GM19328 (cell line): ENCODE measurements around the gene RTL10.
"Not testable (repeated sequence)": the region's sequence is repeated elsewhere in the genome, so short reads cannot be mapped to it uniquely, and the experiment has no call there.

Experiments
- ATAC-seq: cut with Tn5 transposase; IDR thresholded peaks from one replicate; pipeline ENCODE4 v1.9.1; 2021; ENCODE audit warnings: mild to moderate bottlenecking, moderate library complexity; ENCODE audit not compliant: unreplicated experiment

Gene RTL10

DNA sequence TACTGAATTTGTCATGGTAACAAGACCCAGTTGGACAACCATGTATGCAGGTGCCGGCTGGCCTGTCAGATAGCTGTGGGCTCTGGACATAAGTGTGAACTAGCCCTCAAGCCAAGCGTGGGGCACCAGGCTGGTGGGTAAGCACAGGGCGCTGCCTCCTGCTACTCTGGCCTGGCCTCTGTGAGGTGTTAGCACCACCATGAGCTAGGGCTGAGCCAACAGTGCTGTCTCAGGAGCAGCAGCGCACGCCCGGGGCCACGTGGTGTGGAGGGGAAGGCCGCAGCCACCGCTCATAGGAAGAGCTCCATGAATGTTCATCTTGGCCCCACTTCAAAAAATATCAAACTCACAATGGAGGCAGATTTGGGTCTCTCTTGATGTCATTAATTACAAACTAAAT is 35.3 kb upstream of the RTL10 start:
- ATAC-seq: no peak

DNA sequence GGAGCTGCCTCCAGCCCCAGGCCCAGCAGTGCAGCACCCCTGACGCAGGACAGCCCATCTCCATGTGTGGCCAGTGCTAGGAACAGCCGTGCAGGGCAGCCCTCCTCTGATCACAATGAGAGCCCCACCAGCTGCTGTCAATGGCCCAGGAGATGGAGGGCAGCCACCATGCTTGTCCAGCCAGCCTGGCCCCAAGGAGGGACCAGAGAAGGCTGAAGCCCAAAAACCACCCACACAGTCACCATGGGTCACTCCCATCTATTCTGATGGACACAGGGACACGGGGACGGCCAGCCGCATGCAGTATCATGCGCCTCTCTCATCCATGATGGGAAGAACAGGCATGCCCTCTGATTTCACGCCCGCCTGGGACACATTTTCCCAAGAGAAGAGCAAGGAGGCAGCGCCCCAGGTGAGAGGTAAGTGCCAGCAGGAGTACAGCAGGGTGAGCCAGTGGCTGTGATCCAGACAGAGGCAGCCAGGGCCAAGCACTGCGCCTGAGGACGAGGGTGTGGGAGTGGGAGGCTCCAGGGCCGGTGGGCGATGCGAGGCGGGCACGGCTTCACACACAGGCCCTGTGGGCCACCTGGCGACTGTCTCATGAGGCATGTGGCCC is 33.6 kb upstream of the RTL10 start:
- no peak for ATAC-seq

DNA sequence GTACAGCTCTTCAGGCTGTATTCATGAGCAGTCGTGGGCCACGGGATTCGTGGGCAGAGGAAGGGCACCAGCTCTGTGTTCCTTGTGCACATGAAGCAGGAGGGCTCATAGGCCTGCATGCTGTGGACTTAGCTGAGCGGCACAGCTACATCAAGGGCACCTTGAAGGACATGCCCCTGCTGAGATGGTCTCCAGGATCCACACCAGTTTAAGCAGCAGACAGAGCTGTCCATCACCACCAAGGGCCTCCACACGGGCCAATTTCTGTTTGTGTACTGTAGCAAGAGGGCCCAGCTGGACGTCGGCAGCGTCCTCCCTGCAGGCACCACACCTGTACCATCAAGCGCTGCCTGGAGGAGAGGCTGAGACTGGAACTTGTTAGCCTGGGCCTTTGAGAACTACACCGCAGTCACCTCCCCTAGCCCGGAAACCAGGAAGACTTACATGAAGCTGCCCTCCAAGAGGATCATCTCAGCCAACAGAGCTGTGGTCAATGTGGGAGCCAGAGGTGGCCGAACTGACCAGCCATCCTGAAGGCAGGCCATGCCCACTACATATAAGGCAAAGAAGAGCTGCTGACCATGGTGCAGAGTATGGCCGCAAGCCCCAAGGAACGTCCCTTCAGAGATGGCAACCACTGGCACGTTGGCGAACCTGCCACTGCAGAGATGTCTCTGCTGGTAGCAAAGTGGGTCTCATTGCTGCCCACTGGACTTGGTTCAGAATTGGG is 32.7 kb upstream of the RTL10 start:
- no peak for ATAC-seq

DNA sequence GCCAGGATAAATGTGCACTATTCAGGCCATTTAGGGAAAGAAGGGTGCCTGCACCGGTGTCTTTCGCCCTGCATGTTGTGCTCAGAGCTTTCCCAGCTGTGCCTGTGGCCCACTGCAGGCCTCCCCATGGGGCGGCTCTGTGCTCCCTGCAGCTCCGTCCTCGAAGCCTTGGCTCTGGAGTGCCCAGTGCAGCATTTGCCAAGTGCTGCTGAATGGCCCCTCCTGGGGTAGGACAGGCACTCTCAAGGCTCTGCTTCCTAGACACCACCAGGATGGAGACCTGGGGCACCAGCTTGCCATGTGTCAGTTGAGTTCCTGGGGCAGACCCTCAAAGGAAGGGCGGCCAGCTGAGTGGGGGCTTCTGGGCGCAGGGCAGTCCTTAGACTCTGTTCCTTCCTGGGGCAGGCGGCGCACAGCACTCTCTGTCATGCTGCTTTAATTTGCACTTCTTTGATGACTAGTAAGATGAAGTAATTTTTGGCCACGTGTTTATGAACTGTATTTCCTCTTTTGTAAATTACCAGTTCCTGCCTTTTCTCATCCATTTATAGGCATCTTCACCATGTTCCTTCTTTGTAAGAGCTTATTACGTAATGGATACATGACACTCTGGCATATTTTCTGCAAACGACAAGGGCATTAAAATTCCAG is 32.1 kb upstream of the RTL10 start:
- no peak for ATAC-seq

DNA sequence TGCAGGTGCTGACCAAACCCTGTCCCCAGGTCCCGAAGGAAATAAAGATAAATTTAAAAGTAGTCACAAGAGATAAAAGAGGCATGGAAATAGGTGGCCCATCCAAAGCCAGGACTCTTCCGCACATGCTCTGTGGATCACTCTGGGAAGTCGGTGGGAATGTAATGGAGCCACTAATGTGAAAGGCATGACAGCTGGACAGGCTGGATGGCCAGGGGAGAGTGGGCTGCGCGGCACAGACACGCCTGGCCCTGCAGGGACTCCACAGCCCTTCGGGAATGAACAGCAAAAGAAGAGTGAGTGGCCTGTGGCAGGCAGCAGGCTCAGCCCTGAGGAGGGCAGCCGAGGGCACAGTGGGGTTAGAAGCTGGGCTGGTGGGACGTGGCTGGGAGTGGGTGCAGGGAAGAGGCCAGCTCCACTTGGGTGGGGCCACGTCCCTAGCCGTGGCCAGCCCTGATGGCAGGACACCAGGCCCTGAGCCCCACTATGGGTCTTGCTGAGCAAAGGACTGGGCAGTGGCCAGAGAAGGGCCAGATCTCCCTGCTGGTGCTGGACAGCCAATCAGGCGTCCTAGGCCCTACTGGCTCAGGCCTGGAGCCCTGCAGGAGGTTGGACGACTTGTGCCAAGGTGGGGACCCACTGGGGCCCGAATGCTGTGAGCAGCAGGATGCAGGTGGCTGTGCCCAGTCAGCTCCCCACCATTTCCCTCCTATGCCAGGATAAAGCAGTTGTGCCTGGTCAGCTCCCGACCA is 31.3 kb upstream of the RTL10 start:
- no peak for ATAC-seq

DNA sequence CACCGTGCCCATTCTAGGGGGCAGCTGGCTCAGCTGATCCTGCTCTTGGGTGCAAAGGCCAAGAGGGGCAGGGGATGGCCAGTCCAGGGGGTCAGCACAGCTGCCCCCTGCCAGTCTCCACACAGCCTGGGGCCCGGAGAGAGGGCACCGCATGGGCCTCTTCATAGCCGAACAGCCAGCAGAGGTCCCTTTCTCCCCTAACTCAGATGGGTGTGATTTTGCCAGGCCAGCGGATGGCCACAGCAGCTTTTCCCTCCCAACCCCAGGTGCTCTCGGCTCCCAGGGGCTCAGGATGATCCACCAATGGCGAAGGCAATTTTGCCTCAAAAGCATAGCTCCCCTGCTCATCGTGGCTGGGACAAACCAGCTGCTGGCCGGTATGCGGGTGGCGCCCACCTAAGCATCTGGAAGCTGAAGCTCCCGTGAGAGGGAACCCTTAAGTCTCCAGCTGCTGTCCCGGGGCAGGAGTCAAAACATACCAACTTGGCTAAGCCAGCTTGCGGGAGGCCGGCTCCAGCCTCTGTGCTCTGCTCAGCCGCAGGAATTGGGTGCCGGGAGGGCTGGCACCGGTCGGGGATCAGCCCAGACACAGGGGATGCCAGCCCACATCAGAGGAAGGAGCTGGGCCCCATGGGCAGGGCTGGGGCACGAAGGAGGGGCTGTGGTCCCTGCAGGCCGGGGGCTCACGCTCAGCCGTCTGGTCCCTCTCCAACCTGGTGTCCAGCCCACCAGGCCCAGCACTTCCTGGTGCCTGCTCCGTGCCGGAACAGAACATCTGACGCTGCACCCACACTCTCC is 30.5 kb upstream of the RTL10 start:
- no peak for ATAC-seq

DNA sequence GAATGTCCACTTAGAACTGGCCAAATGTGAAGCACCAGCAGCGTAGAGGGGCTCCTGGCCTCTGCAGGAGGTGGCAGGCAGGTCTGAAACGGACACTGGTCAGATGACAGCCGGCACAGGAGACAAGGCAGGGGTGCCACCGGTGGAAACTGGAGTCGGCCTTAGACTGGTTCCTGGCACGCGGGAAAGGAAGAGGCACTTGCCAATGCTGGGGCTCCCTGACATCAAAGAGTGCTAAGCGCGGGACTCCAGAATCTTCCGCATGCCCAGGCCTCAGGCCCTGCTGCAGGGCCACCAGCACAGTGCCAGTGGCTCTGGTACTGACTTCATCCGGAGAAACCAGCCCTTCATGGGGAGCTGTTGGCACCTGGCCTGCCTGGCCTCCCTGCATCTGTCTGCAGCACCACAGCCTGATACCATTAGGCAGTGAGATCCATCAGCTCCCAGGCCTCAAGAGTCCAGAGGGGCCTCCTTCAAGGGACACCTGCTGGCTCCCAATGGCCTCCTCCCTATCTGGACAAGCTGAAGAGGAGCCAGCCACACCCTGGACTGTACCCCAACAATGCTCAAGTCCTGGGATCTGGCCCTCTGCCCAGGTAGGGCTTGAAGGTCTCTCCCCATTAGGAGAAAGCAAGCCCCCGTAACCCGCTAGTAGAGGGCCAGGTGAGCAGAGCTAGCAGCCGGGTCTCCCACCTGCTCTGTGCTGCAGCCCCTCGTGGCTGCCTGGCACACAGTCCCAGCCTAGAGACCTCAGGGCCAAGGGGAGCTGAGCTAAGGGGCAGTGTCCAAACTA is 29.7 kb upstream of the RTL10 start:
- ATAC-seq: no peak

DNA sequence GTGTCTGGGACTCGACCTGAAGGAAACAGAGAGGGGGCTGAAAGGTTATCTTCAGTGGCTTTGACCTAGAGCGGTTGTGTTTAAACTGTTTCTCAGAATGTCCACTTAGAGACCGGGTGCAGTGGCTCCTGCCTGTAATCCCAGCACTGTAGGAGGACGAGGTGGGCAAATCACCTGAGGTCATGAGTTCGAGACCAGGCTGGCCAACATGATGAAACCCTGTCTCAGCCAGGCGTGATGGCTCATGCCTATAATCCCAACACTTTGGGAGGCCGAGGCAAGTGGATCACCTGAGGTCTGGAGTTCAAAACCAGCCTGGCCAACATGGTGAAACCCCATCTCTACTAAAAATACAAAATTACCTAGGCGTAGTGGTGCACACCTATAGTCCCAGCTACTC is 28.8 kb upstream of the RTL10 start:
- not testable (repeated sequence) for ATAC-seq

DNA sequence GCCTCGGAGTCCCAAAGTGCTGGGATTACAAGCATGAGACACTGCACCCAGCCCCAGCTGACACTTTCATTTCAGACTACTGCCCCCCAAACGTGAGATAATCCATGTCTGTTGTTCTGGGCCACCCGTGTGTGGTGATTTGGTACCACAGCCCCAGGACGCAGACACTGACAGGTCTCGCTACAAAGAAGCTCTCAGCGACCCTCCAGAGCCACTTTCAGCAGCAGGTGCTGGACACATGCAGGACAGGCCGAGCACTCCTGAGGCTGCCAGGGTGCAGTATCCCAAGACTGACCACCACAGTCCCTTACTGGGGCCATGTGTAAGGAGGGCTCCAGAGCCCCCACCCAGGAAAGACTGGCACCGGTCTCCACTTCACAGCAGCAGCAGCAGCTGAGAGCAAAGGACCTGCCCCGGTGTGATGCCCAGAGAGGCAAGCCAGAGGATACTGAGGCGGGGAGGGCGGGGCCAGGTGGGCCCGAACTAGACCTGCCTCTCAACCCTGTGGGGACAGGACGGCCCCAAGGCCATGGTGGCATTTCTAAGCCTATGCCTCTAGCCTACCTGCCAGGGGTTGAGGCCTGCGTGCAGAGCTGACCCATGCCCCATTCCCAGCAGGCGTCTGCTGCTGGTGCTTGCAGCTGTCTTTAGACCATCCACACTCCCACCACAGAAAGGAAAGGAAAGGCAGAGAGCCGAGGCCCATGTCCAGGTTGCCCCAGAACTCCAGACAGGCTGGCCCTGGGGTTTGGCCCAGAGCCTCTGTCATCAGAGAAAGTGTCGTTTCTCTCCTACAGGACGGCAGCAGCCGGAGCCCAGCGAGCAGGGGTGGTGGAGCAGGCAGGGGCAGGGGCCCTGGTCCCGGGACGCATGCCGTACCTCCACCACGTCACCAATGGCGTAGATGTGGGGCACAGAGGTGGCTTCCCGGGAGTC is 28.0 kb upstream of the RTL10 start:
- ATAC-seq: no peak

DNA sequence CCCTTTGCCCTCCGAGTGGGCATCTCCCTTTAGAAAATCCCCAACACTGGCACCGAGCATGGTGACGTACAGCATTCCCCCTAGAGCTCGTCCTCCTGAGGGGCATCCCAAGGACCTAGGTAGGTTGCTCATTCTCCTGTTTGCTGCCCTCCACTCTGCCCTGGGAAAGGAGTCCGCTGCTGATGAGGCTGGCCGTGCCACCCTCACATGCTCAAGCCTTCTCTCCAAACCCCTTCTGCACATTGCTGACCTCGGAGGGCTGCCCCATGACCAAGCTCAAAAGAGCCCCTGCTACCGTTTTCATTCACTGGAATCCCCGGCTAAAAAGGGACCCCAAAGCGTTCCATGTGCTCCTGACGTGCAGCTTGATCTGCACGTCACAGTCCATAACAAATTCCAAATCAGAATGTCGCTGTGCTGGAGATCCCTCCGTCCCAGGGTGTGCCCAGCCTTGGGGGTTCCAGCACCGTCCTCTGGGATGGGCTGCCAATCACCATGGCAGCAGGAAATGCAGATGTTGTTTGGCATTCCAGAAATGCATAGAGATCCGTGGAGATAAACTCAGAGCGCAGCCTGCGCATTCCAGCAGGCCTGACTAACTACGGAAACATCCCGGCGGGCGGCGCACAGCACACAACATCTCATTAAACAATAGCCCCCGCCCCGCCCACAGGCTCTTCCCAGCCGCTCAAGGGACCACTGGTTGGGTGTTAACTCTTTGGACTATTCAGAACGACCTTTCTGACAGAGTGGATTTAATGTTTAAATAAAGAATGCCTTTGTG is 26.3 kb upstream of the RTL10 start:
- ATAC-seq: no peak

DNA sequence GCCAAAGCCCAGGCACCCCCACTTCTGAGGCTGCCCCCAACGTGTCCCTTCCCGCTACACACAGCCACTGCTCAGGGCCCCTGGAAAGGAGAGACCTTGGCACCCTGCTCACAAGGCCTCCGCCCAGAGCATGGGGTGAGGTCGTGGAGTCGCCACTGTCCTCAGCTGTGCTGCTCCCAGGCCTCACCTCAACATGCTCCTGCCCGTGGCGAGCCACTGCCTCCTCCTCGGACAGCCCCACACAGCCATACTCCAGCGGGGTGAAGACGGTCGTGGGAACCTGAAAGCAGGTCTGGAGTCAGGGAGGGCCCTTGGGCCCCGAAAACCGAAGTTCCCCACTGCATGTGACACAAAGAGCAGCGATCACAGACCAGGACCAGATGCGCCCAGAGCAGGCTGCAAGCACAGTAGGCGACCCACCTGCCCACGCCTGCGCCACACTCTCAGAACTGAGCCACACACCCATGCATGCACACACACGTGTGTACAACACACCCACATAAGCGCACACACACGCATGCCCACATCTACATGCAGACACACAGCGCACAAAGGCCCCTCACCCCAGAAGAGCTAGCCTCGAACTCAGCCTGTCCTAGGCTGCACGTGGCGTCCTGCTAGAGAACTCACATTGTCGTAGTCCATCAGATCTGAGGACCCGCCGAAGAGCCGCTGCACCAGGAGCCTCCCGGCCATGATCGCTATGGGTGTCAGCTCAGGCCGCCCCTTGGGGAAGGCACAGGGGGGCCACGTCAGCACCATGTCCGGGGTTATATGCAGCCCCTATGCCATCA is 25.5 kb upstream of the RTL10 start:
- ATAC-seq: no peak

DNA sequence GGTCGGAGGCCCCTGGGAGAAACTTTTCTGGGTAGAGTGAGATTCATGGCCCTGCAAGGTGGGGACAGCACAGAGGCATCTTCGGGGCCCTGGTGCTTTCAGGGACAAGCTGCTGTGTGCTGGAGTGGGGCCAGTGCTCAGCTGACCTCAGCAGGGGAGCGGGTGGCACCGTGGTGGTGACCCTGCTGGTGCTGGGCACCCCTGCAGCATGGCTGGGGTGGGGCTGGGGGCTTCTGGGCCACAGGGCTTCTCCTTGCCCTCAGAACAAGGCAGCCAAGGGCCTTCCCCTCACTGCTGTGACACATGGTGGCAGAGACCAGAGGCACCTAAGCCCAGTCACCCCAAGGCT is 24.9 kb upstream of the RTL10 start:
- no peak for ATAC-seq

DNA sequence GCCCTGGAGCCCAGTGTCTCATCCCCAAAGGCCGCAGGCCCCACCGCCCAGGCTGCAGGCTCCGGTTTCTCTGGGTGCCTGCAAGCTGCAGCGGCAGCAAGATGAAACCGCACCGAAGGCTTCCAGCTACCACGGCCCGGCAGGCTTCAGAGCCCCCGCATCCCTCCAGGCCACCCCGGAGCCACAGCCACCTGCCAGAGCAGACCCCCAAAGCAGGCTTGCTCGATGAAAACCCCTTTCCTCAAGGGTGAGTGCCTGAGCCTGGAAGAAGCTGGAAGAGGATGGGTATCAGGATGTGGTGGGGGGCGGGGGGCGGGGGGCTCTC is 24.5 kb upstream of the RTL10 start:
- ATAC-seq: no peak

DNA sequence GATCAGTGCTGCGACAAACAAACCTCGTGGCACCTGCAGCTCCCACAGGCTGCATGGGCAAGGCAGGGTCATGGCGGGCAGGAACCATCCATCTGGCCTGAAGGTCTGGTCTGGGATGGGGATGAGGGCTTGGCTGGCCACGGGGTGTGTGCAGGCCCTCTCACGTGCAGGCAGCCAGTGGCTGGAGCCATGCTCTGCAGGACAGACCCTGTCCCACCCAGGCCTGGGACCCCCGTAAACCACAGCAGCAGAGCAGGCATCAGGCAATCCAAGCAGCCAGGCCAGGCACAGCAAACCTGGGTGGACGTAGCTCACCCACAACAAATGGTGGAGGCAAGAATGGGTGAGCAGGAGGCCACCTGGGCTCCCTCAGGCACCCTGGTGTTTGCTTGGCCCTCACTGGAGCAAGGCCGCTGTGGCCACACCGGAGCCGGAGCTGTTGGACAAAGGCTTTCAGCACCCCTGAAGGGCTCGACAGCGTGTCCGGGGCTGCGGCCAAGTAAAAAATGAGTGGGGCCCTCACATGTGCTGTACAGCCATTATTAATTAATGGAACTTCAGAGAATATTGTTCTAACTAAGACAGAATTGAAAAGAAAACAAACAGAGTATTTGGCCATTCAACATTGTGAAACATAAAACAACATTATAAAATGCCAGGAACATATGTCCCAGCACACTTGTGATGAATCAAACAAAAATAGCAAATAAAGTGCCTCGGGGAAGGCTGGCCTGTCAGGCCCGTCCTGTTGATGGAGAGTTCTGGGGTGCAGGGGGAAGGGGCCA is 24.0 kb upstream of the RTL10 start:
- no peak for ATAC-seq

DNA sequence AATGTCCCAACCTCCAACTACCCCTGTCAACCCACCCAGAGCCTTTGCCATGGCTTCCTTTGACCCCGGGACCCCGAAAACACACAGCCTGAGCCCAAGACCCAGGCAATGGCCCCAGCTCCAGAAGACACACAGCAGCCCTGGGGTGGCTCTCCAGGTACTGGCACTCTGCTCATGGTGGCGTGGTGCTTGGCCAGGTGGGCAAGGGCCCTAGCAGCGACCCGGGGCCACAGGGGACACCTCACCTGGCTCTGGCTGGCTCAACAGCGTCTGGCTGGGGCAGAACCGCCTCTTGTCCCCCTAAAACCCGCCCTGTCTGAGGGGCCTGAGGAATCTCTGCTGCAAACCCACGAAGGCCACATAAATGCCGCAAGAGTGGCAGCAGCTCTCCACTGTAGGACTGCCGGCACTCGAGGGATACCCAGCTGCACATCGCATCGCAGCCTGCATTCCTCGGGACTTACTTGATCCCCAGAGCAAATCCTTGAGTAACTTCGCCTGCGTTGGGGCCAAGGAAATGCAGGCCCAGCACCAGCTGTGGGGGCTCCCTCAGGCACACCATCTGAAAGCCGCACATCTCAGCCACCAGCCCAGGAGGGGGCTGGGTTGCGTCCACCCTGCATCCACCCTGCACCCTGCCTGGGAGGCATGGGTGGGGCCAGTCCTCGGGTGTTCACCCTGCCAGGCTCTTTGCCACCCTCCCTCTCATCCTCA is 23.1 kb upstream of the RTL10 start:
- ATAC-seq: no peak

DNA sequence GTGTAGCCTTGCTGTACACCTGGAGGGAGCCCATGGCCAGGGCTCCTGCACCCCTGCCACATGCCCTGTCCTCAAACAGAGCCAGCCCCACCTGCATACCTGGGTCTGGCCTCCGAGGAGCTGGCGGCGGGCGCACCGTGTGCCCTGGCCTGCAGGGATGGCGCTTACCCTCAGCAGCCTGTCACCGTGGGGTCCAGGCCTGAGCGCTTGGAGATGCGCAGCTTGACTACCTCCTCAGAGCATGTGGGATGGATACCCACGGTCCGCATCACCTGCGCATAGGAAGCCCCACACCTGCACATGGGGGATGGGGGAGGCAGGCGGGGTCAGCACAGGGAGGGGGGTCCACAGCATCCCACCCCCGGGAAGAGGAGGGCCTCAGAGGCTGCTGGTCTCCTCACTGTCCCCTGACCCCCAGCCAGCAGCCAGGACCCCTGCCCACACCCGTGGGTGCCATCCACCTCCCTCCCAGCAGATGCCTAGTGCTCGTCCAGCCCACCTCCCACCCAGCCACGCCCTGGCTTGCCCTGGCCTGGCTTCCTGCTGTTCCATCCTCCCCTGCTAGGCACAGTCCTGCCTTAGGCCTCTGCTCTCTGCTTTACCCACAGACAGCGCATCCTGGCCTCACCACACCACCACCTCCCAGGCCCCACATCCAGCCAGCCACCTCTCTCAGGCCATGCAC is 22.4 kb upstream of the RTL10 start:
- no peak for ATAC-seq
